NT2/D1 (cell line): ENCODE data around the gene OTUB2.

Source experiments
- YY1 ChIP-seq: IDR thresholded peaks from 2 replicates; pipeline ENCODE4 v1.6.1; 2011; ENCODE audit not compliant: insufficient read length, insufficient read depth
- ZNF274 ChIP-seq: IDR thresholded peaks from 2 replicates; pipeline ENCODE4 v1.6.1; 2011; ENCODE audit warnings: mild to moderate bottlenecking, low read depth, low read length

GRCh38 chr14:94040247-94040646 lies 14.1 kb downstream of the OTUB2 start:
- TF ChIP-seq ZNF274 (no peak), YY1 (no peak)
